NCI-H1105 (cell line): ENCODE measurements around the gene CST9L.

Experiments used
- DNase-seq: peaks from one replicate; lab custom pipeline; 2025; lab: John Stamatoyannopoulos, UW

CST9L gene

DNA sequence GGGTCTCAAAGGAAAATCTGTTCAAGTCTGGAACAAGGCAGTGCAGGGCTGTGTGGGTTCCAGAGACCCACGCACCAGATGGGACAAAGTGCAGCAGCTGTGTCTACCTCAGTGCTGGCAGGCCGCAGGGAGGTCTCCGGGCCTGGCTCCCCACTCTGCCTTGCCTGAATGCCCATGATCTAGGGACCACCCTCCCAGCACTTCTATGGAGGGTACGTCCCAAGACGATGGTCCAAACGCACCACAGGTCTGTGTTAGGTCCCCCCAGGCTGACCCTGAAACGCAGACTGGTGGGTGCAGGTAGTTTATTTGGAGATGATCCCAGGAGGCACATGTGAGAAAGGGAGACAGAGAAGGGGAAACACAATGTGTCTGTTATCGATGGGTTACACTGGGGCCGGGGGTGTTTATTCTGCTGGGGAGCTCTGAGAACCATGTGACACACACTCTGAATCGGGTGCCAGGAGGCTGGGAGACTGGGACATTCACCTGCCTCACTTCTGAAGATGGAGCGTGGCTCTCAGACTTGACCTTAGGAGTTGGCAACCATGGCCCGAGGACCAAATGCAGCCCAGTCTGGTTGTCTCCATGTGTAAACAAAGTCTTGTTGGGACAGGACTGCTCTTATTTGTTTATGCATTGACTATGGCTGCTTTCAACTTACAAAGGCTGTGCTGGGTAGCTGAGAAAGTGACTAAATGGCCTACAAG, 21.7 kb downstream of the CST9L start:
- DNase-seq = no peak

DNA sequence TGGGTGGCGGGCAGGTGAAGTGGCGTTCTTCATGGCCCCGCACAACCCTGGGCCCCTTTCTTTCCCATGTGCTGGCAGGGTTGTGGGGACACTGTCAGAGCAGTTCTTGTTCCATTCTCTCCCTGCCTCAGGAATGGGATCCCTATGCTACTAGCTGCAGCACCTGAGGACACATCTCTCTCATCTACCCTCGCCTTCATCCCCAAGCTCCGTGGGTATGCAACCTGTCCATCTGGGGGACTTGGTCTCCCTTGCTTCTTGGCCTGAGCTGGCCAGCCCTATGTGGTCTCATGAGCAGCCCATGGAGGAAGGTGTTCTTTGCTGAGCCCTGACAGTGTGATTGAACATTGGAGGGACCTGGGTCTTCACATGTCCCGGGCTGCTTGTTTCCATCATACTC, 24.2 kb downstream of the CST9L start:
- DNase-seq = no peak

DNA sequence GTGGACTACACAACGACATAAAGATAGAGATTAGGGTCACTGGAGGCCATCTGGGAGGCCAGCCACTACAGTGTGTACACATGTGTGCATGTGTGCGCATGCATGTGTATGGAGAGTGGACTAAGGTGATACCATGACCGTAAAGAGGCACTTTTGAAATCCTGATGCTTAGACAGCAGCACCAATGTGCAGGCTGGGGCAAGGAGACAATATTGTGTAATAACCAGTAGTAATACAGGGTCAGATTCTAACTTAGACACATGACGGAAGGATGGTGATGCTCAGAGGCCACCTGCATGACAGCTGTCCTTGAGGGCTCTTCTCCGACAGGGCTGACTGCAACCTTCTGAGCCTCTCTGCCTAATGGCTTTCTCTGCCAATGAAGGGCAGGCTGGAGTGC, 25.5 kb downstream of the CST9L start:
- no peak for DNase-seq

DNA sequence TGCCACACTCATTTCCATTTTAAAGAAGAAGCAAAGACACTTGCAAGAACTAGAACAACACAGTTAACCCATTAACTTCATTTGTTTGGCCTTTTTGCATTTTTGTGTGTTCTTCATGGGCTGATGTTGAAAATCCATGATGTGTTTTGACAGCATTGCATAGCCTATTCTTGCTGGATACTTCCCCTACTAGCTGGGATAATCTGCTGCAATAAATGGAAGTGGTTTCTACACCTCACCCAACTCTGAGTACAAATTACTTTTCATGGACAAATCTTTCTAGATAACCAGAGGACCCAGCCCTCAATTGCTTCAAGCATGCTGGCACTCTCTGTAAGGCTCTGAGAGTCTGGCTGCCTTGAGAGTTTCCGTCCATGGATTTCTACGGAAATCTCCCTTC, 26.5 kb downstream of the CST9L start:
- no peak for DNase-seq

DNA sequence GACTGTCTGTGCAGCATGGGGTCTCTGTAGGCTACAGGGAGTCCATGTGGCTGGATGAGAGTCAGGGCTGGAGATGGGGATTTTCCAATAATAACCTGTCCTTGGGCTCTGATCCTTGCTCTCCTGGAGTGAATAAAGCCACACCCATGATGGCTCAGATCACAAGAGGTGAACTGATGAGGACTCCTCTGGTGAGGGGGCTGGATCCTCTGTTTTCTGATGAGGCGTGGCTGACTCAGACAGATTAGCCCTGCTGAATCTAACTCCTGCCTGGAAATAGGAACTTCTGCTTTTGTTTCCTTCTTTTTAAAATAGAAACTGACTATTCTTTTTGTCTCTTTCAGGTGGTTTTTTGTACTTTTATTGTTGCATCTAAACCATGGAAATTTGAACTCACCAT, 27.0 kb downstream of the CST9L start:
- DNase-seq = no peak

DNA sequence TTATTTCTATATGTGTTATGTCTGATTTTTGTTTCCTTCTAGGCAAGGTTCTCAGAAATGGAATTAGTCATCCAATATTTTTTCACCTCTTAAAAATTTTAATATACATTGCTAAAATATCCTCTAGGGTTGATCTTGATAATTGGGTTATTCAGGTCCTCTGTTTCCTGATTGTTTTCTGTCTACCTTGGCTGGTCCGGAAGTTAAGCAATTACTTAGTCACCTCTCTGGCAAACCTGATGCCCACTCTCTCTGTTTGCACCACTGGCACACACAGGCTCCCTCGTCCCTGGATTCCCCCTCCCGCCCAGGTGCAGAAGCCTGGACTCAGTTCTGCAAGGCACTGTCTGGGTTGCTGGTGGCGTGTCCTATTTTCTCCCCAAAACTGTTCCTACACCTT, 27.7 kb downstream of the CST9L start:
- DNase-seq = no peak

DNA sequence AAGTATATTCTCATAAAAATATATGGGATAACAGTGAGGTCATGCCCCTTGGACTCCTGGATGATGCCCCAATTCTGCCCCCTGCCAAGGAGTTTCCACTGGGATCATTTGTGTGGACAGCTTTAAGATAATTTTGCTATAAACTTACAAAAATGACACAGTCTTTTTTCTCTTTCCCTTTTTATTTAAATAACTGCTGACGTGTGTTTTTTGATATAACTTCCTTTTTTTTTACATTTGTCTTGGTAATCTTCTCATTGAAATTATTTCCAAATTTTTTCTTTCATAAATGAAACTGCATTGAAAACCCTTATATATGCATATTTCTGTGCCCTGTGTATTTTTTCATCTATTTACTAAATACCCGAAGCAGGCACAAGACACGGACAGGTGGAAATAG, 31.3 kb downstream of the CST9L start:
- no peak for DNase-seq

DNA sequence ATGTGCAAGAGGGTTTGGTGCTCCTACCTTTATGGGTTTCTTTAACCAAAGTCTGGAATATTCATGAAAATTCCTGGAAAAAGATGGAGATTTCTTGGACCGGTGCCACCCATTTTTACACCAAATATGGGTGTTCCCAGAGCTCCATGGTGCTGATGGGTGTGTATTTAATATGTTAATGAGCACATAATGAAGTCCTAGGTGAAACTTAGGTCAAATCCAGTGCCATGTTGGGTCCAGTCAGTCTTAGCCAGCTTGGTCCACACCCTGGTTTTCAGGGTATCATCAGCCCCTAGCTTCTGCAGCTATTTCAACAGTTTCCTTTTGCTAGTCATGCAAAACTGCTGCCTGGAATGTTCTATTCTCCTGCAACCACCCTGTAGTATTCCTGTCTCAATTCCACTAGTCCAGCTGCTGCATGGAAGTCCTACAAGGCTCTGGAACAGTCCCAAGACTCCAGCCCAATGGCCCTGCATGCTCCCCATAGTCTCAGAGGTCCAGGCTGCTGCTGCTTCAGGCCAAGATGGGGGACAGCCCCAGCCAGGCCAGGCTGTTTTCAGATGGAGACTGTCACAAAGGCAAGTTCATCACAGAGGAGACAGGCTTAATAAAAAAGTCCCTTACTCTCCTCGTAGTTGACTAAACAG, 31.8 kb downstream of the CST9L start:
- DNase-seq = no peak

DNA sequence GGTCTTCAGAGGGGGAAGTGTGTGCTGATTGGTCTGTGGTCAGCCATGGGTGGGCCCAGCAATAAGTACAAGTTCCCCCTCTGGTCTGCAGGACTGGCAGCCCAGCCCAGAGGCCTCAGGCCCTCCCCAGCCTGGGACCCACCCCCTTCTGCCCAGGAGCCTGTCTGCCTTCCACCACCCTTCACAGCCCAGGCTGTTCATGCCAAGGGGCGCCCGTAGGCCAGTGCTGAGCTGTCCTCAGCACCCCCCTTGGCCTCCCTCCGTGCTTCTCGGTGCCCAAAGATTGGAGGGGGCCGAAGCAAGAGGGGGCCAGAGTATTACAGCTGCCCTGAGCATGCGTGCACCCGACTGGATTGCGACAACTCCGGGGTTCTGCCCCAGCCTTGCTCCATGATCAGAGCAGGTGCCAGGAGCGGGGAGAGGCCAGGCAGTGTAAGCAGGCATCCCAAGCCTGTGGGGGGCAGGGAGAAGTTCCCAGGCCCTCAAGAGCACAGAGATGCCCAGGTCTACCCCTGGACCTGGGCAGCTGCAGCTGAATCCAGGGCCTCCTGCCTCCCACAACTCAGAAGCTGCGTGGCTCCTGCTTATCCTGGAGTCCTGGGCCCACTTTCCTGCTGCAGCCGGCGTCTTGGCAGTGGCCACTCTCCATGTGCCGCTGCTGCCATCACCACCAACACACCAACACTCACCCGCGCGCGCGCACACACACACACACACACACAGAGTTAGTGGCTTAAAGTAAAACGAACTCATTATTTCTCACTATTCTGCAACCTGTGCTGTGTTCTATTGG, 33.3 kb downstream of the CST9L start:
- no peak for DNase-seq

DNA sequence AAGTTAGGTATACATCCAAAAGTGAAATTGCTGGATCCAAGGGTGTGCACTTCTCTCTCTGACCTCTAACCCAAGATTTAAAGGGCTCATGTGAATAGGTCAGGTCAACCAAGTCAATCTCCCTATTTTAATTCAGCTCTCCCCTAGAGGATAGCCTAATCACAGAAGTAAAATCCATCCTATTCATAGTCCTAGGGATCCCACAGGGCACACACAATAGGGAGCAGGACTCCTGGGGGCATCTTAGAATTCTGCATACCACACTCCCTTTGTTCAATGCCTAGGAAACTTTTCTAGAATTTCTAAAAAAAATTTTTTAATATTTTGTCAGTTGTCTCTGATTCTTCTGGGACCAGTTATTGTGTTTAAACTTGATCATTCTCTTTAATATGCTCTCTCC, 35.1 kb downstream of the CST9L start:
- DNase-seq = no peak

DNA sequence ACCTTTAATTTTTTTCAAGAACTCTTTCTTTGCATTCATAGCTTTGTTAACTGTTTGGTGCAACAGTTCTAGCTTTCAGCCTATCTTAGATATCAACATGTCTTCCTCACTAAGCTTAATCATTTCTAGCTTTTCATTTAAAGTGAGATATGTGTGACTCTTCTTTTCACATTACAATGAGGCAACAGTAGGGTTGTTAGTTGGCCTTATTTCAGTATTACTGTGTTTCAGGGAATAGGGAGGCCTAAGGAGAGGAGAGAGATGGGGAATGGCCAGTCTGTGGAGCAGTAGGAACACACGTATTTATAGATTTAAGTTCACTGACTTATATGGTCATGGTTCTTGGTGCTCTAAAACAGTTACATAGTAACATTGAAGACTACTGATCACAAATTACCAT, 35.8 kb downstream of the CST9L start:
- no peak for DNase-seq

DNA sequence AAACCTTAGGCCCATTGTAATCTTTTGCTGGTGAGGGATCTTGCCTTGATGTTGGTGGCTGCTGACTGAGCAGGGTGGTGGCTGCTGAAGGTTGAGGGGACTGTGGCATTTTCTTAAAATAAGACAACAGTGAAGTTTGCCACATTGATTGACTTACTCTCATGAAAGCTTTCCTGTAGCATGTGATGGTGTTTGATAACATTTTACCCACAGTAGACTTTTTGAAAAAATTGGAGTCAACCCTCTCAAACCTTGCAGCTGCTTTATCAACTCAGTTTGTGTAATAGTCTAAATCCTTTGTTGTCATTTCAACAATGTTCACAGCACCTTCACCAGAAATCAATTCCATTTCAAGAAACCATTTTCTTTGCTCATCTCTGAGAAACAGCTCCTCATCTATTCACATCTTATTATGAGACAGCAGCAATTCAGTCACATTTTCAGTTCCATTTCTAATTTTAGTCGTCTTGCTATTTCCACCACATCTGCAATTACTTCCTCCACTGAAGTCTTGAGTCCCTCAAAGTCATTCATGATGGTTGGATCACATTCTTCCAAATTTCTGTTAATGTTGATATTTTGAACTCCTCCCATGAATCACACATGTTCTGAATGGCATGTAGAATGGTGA, 37.2 kb downstream of the CST9L start:
- DNase-seq = no peak

DNA sequence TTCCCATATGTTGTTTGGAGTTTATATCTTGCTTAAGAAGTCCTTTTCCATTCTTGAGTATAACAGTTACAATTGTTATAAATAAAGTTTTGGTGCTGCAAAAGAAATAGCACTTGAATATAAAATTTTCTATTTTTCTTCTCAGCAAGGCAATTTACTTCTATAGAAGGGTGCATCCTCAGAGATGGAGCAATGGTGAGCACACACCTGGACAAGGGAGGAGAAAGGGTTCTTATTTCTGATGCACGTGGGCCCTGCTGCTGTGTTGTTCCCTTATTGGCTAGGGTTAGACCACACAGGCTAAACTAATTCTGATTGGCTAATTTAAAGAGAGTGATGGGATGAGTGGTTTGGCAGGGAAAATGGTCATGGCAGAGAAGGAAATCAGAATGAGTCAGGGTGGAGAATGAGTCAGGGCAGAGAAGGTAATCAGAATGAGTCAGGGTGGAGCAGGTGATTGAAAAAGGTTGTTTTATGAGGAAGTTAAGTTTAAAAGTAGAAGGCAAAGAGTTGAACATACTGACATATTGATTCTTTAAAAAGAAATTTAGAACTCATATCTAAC, 39.3 kb downstream of the CST9L start:
- DNase-seq = no peak

DNA sequence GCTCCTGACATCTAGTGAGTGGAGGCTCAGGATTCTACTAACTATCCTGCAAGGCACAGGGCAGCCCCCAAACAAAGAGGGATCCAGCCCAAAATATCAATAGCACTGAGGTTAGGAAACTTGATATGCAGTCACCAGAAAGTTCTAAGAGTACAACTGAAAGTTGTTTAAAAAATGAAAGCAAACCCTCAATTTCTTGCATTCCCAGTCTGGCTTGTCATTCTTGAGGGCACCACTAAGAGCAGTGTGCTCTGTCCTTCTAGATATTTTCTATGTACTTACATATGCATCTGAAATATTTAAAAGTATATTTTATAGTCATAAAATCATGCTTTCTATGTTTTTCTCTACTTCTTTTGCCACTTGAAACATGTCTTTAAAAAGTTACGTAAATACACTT, 41.4 kb downstream of the CST9L start:
- DNase-seq = no peak

DNA sequence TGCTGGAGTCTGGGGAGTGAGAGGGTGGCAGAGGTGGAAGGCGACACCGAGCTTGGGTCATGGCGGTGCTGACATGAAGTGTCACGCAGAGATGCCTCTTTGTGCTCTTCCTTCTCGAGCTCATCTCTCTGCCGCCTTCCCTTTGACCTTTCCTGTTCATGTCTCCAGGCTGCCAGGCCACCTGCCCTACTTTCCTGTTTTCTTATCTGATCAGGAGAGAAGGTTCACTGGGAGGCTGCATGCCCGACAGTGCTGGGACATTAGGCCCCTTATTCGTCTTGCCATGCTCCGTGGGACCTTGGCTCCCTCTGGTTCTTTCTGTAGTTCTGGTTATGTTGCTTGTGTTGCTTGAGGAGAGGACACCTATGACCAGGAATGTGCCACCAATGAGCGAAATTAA, 44.1 kb downstream of the CST9L start:
- DNase-seq = no peak

DNA sequence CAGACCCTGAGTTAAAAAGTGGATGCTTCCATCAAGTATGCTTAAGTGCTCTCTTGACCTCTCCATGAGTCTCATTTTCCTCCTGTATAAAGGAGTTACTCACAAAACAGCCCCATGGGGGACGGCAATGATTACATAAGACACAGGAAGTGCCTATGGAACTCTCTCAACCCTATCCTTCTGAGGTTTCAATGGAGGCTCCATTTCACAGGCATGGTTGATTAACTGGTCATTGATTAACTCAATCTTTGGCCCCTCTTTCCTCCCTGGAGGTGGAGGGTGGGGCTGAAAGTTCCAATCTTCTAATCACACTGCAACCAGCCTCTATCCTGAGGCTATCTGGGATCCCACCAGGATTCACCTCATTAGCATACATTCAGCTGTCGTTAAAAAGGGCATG, 48.1 kb downstream of the CST9L start:
- no peak for DNase-seq

DNA sequence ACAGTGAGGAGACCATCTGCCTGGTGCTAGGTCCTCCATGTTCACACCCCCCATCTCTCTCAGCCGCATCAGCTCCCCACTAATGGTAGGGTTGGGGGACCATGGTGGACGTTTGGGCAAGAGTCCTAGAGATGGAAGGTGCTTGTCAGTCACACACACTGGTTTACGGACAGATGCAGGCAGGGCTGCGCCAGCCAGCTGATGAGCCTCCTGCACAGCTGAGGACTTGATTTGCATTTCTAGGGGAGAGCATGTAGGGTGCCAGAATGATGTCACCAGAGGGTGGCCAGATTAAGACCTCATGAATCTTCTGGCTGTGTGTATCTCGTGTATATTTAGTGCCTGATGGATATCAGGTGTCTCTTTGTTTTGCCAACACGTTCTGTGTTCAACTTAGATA, 48.7 kb downstream of the CST9L start:
- no peak for DNase-seq

DNA sequence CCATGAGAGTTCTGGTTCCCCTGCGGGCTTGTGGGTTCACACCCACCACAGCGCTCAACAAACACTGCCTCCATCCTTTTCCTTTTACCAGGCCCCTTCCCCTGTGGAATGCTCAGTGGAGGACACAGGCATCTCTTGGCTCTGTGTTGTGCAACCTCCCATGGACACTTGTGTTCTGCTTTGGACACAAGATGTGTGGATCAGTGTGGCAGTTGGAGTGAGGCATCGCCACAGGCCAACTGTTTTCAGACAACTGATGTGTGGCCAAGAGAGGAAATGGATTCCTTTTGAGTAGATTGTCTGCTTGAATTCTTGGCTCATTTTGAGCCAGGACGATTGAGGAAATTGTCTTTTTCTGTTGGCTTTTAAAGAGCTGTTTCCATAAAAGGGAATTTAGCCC, 50.6 kb downstream of the CST9L start:
- DNase-seq = no peak

DNA sequence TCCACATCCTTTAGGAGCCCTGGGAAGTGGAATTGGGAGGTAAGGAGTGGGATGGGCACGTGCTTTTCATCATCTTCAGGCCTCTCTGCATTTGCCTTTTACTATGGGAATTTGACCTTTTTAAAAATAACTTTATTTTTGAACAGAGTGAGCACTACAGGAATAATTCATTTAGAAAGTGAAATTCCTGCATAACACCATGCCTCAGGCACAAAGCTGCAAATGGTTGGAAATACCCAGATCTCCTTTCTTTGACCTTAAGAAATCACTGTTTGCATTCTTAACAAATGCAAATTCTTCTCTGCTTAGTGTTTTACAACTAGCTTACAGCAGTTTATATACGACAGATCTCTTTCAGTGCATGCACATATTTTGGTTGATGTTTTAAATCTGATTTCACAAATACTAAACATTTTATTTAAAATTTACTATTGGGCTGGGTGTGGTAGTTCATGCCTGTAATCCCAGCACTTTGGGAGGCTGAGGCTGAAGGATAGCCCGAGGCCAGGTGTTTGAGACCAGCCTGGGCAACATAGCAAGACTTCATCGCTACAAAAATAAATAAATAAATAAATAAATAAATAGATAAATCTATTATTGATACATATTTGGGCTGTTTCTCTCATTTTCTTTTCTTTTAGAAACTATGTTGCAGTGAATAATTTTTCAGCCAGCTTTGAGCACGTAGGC, 52.9 kb downstream of the CST9L start:
- no peak for DNase-seq

DNA sequence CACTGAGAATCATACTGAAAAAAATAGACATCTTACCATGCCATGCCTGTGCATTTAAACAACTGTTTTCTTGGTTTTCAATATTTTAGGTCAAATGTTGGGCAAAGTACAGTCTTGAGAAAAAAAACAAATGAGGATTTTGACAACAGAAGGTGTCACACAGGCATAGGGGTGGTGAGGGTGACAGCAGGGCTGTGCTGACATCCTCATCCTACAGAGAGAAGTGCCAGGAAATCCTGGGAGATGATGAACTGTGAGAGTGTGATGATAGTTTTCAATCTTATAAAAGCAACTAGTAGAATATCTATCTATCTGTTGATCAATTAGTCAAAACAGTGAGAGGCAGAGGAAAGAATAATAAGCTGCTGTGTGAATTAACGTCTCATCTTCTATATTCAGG, 53.4 kb downstream of the CST9L start:
- DNase-seq = no peak
